ENCODE measurements around the gene TPRKB.

The TPRKB gene

GRCh38 chr2:73717251-73717606 is 19.9 kb downstream of the TPRKB start:
- H3K4me3 ChIP-seq (ENCODE audit: low read depth, low read length) = no peak overlapping the region
- no peak for TF ChIP-seq CTCF (conservative IDR thresholded peaks at IDR 0.05; ENCODE audit: low read depth, low read length)

GRCh38 chr2:73716543-73717250 is 20.4 kb downstream of the TPRKB start:
- TF ChIP-seq CTCF (conservative IDR thresholded peaks at IDR 0.05; ENCODE audit: low read depth, low read length) = no peak
- H3K4me3 ChIP-seq (ENCODE audit: low read depth, low read length) = no peak overlapping the region
- peak; percentile 38 for DNase-seq (ENCODE audit: low read depth)

More at GRCh38 chr2:73717251-73717606, 19.9 kb downstream of the TPRKB start:
- DNase-seq (ENCODE audit: low read depth) = no peak

- no peak overlapping the region for H3K4me3 ChIP-seq (ENCODE audit: low read depth, low read length)
- no peak for DNase-seq (ENCODE audit: low read depth)
- TF ChIP-seq CTCF (conservative IDR thresholded peaks at IDR 0.05; ENCODE audit: low read depth, low read length) = no peak
Measured at GRCh38 chr2:73714091-73714490, 23.1 kb downstream of the TPRKB start.

- TF ChIP-seq CTCF (conservative IDR thresholded peaks at IDR 0.05; ENCODE audit: low read depth, low read length) = no peak
- no peak overlapping the region for H3K4me3 ChIP-seq (ENCODE audit: low read depth, low read length)
- no peak for DNase-seq (ENCODE audit: low read depth)
Measured at GRCh38 chr2:73708527-73708926, 28.6 kb downstream of the TPRKB start.

GRCh38 chr2:73707636-73708035 is 29.5 kb downstream of the TPRKB start:
- H3K4me3 ChIP-seq (ENCODE audit: low read depth, low read length) = no peak overlapping the region
- DNase-seq (ENCODE audit: low read depth) = no peak
- no peak for TF ChIP-seq CTCF (conservative IDR thresholded peaks at IDR 0.05; ENCODE audit: low read depth, low read length)

- no peak for DNase-seq (ENCODE audit: low read depth)
- H3K4me3 ChIP-seq (ENCODE audit: low read depth, low read length) = no peak overlapping the region
- TF ChIP-seq CTCF (conservative IDR thresholded peaks at IDR 0.05; ENCODE audit: low read depth, low read length) = no peak
Measured at GRCh38 chr2:73707058-73707457, 30.1 kb downstream of the TPRKB start.

- no peak for DNase-seq (ENCODE audit: low read depth)
- no peak for TF ChIP-seq CTCF (conservative IDR thresholded peaks at IDR 0.05; ENCODE audit: low read depth, low read length)
Measured at GRCh38 chr2:73705091-73705490, 32.1 kb downstream of the TPRKB start.

More at GRCh38 chr2:73705091-73705490, 32.1 kb downstream of the TPRKB start:
- H3K4me3 ChIP-seq (ENCODE audit: low read depth, low read length) = no peak overlapping the region
